HepG2 (cell line): Measurements from ENCODE around the gene TUBG2. TPM values are rescaled to one million over a fixed set of nuclear protein-coding genes. Genes with fewer than 3 reads are reported as not detected.

Experiments
- HES4 ChIP-seq: sonication (generic); formaldehyde crosslinking; IDR thresholded peaks from 2 replicates; pipeline ENCODE4 v1.9.0; 2021; ENCODE audit warnings: mild to moderate bottlenecking, missing genetic modification reagents, borderline replicate concordance
- HMG20A ChIP-seq: IDR thresholded peaks from 2 replicates; pipeline ENCODE4 v1.6.1; 2016; ENCODE audit warnings: borderline replicate concordance
- KAT7 ChIP-seq: IDR thresholded peaks from 2 replicates; pipeline ENCODE4 v1.6.1; 2018; ENCODE audit warnings: borderline replicate concordance, missing compliant biosample characterization
- KAT8 ChIP-seq: IDR thresholded peaks from 2 replicates; pipeline ENCODE4 v1.6.1; 2016; ENCODE audit warnings: missing genetic modification reagents, missing compliant biosample characterization
- KDM1A ChIP-seq: IDR thresholded peaks from 2 replicates; pipeline ENCODE4 v1.6.1; 2016; ENCODE audit warnings: missing compliant biosample characterization
- KLF13 ChIP-seq: sonication (generic); formaldehyde crosslinking; IDR thresholded peaks from 2 replicates; pipeline ENCODE4 v1.4.0; 2020; ENCODE audit warnings: mild to moderate bottlenecking, missing genetic modification reagents
- NCOR1 ChIP-seq: fragments of 200-600 bp; sonication (generic); IDR thresholded peaks from 2 replicates; pipeline ENCODE4 v1.7.0; 2017; ENCODE audit warnings: antibody characterized with exemption, low read length, borderline replicate concordance
- NFE2 ChIP-seq: sonication (generic); formaldehyde crosslinking; IDR thresholded peaks from 2 replicates; pipeline ENCODE4 v1.4.0; 2020; ENCODE audit warnings: missing genetic modification reagents
- SATB2 ChIP-seq: sonication (generic); formaldehyde crosslinking; IDR thresholded peaks from 2 replicates; pipeline ENCODE4 v1.5.0; 2020; ENCODE audit warnings: missing genetic modification reagents
- TBP ChIP-seq: sonication (generic); formaldehyde crosslinking; IDR thresholded peaks from 2 replicates; pipeline ENCODE4 v1.5.0; 2020; ENCODE audit warnings: missing genetic modification reagents
- THYN1 ChIP-seq: sonication (generic); formaldehyde crosslinking; IDR thresholded peaks from 2 replicates; pipeline ENCODE4 v1.8.1; 2023; ENCODE audit warnings: low read depth, mild to moderate bottlenecking, moderate library complexity, missing genetic modification reagents, borderline replicate concordance
- ZNF225 ChIP-seq: sonication (generic); formaldehyde crosslinking; IDR thresholded peaks from 2 replicates; pipeline ENCODE4 v1.4.0; 2020; ENCODE audit warnings: mild to moderate bottlenecking, missing genetic modification reagents
- ZNF292 ChIP-seq: sonication (generic); formaldehyde crosslinking; IDR thresholded peaks from 2 replicates; pipeline ENCODE4 v1.8.1; 2022; ENCODE audit warnings: mild to moderate bottlenecking, low read depth, missing genetic modification reagents, borderline replicate concordance
- ZNF3 ChIP-seq: IDR thresholded peaks from 2 replicates; pipeline ENCODE4 v1.7.0; 2017; ENCODE audit warnings: inconsistent platforms
- ZNF431 ChIP-seq: sonication (generic); formaldehyde crosslinking; IDR thresholded peaks from 2 replicates; pipeline ENCODE4 v1.9.0; 2022; ENCODE audit warnings: missing genetic modification reagents, low read depth, mild to moderate bottlenecking, borderline replicate concordance
- ZNF441 ChIP-seq: sonication (generic); formaldehyde crosslinking; IDR thresholded peaks from 2 replicates; pipeline ENCODE4 v1.7.0; 2021; ENCODE audit warnings: missing genetic modification reagents, borderline replicate concordance
- ZNF556 ChIP-seq: sonication (generic); formaldehyde crosslinking; IDR thresholded peaks from 2 replicates; pipeline ENCODE4 v1.4.0; 2020; ENCODE audit warnings: mild to moderate bottlenecking, missing genetic modification reagents, borderline replicate concordance
- ZNF558 ChIP-seq: sonication (generic); formaldehyde crosslinking; IDR thresholded peaks from 2 replicates; pipeline ENCODE4 v1.9.0; 2022; ENCODE audit warnings: mild to moderate bottlenecking, missing genetic modification reagents, borderline replicate concordance
- ZNF589 ChIP-seq: sonication (generic); formaldehyde crosslinking; conservative IDR thresholded peaks from 2 replicates; pipeline ENCODE4 v1.8.0; 2022; ENCODE audit warnings: mild to moderate bottlenecking, moderate library complexity, missing genetic modification reagents
- ZNF672 ChIP-seq: sonication (generic); formaldehyde crosslinking; IDR thresholded peaks from 2 replicates; pipeline ENCODE4 v1.8.1; 2022; ENCODE audit warnings: missing genetic modification reagents
- ZNF775 ChIP-seq: sonication (generic); formaldehyde crosslinking; IDR thresholded peaks from 2 replicates; pipeline ENCODE4 v1.4.0; 2020; ENCODE audit warnings: missing genetic modification reagents, mild to moderate bottlenecking, moderate library complexity, borderline replicate concordance
- ZSCAN30 ChIP-seq: sonication (generic); formaldehyde crosslinking; IDR thresholded peaks from 2 replicates; pipeline ENCODE4 v1.5.0; 2020; ENCODE audit warnings: mild to moderate bottlenecking, missing genetic modification reagents
- polyA plus RNA-seq, 8 experiments: library from polyadenylated mRNA; depleted of rRNA in 3 of 8; stranded (reverse) in 7 of 8; unstranded in 1 of 8; fragments of >200 nt; fragmentation: Illumina TruSeq in 4 of 8; extraction: Trizol in 4 of 8; gene quantifications; 2 replicates each; pipeline versions ENCODE4 v1.2.1 to v1.2.3, GENCODE V29; 2011 to 2016; ENCODE audit warnings: low read depth in 4 of 8, missing spikeins in 1 of 8, mixed read lengths in 1 of 8; ENCODE audit not compliant: insufficient read depth in 1 of 8
- total RNA-seq, 5 experiments: library from RNA; depleted of rRNA; stranded (reverse); fragments of >200 nt; fragmentation: Illumina TruSeq; extraction: Trizol; gene quantifications; 2 replicates each; pipeline ENCODE4 v1.2.3, GENCODE V29; 2016; ENCODE audit warnings: low read depth in 1 of 5
- TF ChIP-seq, protein P1 (sequence below): sonication (generic); formaldehyde crosslinking; IDR thresholded peaks from 2 replicates; pipeline ENCODE4 v1.5.0; 2020; ENCODE audit warnings: missing genetic modification reagents
- TF ChIP-seq, protein P2 (sequence below): sonication (generic); formaldehyde crosslinking; IDR thresholded peaks from 2 replicates; pipeline ENCODE4 v1.4.0; 2020; ENCODE audit warnings: mild to moderate bottlenecking, missing genetic modification reagents
- TF ChIP-seq, protein P3 (sequence below): sonication (generic); formaldehyde crosslinking; IDR thresholded peaks from 2 replicates; pipeline ENCODE4 v1.4.0; 2020; ENCODE audit warnings: mild to moderate bottlenecking, missing genetic modification reagents
- TF ChIP-seq, protein P4 (sequence below): sonication (generic); formaldehyde crosslinking; IDR thresholded peaks from 2 replicates; pipeline ENCODE4 v1.4.0; 2020; ENCODE audit warnings: missing genetic modification reagents

The TUBG2 gene
- total and polyA plus RNA-seq, 2 of the 13 experiments (the other 11 are each of a cell fraction or from before 2014, with no cell fraction given) = 16.0 to 42.3 TPM

DNA sequence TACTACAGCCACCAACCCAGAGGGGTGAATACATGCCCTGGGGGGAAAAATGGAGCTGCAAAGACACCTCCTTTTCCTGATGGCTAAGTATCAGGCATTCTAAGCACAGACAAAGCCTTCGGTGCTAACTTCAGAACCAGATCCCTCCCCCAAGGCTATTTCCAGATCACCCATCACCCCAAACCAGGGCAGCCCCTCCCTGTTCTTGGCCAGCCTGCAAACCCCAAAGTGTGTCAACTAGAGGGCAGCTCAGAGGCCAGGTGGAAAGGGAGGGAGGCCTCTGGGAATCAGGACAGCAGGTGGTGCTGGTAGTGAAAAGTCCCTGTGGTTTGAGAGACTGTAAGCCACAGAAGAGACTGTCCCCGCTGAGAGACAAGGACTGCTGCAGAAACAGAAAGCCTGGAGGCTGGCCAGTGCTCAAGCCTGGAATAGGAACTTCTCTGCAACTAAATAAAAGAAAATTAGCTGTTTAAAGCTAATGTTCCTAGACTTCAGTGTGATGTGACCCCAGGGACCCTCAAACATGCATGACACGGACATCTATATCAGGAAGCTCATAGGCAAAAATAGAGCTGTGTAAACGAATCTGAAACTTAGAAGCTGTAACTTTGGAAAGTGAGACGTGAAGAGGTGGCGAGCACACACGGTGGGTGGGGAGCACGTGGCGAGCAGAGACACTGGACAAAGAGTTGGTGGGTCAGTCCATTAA, 40.5 kb upstream of the TUBG2 start (continued):
- TF ChIP-seq KAT7 (CRISPR knock-in tag) (0 out of 2 replicates have a peak, but pooled peaks have one; percentile 44), ZNF589 (CRISPR knock-in tag) (no peak), ZNF672 (no peak), HMG20A (CRISPR knock-in tag) (no peak), SATB2 (CRISPR knock-in tag) (no peak), ZNF441 (CRISPR knock-in tag) (no peak), NCOR1 (no peak), KLF13 (CRISPR knock-in tag) (no peak), HES4 (CRISPR knock-in tag) (no peak), ZSCAN30 (no peak), THYN1 (CRISPR knock-in tag) (no peak), ZNF556 (peak; percentile 47; the same call in 1 of the 2 replicates), NFE2 (CRISPR knock-in tag) (no peak), KDM1A (CRISPR knock-in tag) (no peak), KAT8 (CRISPR knock-in tag) (peak; percentile 64; the same call in 1 of the 2 replicates), ZNF775 (CRISPR knock-in tag) (no peak), TBP (no peak), ZNF225 (CRISPR knock-in tag) (no peak), ZNF292 (CRISPR knock-in tag) (no peak; the same call in 1 of the 2 replicates), ZNF558 (no peak), ZNF431 (CRISPR knock-in tag) (no peak), ZNF3 (no peak)
- TF ChIP-seq, protein P1, sequence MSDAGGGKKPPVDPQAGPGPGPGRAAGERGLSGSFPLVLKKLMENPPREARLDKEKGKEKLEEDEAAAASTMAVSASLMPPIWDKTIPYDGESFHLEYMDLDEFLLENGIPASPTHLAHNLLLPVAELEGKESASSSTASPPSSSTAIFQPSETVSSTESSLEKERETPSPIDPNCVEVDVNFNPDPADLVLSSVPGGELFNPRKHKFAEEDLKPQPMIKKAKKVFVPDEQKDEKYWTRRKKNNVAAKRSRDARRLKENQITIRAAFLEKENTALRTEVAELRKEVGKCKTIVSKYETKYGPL = no peak
- TF ChIP-seq, protein P2, sequence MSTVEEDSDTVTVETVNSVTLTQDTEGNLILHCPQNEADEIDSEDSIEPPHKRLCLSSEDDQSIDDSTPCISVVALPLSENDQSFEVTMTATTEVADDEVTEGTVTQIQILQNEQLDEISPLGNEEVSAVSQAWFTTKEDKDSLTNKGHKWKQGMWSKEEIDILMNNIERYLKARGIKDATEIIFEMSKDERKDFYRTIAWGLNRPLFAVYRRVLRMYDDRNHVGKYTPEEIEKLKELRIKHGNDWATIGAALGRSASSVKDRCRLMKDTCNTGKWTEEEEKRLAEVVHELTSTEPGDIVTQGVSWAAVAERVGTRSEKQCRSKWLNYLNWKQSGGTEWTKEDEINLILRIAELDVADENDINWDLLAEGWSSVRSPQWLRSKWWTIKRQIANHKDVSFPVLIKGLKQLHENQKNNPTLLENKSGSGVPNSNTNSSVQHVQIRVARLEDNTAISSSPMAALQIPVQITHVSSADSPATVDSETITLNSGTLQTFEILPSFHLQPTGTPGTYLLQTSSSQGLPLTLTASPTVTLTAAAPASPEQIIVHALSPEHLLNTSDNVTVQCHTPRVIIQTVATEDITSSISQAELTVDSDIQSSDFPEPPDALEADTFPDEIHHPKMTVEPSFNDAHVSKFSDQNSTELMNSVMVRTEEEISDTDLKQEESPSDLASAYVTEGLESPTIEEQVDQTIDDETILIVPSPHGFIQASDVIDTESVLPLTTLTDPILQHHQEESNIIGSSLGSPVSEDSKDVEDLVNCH (CRISPR knock-in tag) = no peak
- TF ChIP-seq, protein P3, sequence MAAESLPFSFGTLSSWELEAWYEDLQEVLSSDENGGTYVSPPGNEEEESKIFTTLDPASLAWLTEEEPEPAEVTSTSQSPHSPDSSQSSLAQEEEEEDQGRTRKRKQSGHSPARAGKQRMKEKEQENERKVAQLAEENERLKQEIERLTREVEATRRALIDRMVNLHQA (CRISPR knock-in tag) = no peak
- TF ChIP-seq, protein P4, sequence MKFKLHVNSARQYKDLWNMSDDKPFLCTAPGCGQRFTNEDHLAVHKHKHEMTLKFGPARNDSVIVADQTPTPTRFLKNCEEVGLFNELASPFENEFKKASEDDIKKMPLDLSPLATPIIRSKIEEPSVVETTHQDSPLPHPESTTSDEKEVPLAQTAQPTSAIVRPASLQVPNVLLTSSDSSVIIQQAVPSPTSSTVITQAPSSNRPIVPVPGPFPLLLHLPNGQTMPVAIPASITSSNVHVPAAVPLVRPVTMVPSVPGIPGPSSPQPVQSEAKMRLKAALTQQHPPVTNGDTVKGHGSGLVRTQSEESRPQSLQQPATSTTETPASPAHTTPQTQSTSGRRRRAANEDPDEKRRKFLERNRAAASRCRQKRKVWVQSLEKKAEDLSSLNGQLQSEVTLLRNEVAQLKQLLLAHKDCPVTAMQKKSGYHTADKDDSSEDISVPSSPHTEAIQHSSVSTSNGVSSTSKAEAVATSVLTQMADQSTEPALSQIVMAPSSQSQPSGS (CRISPR knock-in tag) = peak; percentile 23; the same call in 1 of the 2 replicates
